ENCODE data around the gene RAB3D. TPM values are rescaled to one million over a fixed set of nuclear protein-coding genes. Genes with fewer than 3 reads are reported as not detected.
"Not testable (repeated sequence)": the region's sequence is repeated elsewhere in the genome, so short reads cannot be mapped to it uniquely, and the experiment has no call there.

RAB3D gene
- total and polyA plus RNA-seq, 12 donors: 2.6 to 23.9 (median 10.7) TPM

- 91 to 100% (median 95%) methylated on average over 1 to 17 of the region's 17 CpGs for WGBS, 4 donors
- H3K9me3 ChIP-seq (replicated peaks in 1 of 3): no peaks in the 10 kb centered on the region
- no peak overlapping the region for H3K27ac ChIP-seq
- no peak overlapping the region for H3K4me3 ChIP-seq
- intact Hi-C loops (cut with DNase I): no loop called here
- peaks cover 11 to 13% of the 10 kb centered on the region in 2 donors for H3K4me1 ChIP-seq (replicated peaks in 1 of 2)
- TF ChIP-seq CTCF (IDR thresholded peaks at IDR 0.05) (no peak), POLR2A (IDR thresholded peaks at IDR 0.05) (no peak)
- no peak for DNase-seq
- peaks cover 0 to 35% of the 10 kb centered on the region in 2 donors for H3K36me3 ChIP-seq (replicated peaks in 1 of 2)
- no peaks in the 10 kb centered on the region for H3K27me3 ChIP-seq
Measured at GRCh38 chr19:11335449-11336146, 3.9 kb downstream of the RAB3D start.

- H3K9me3 ChIP-seq (replicated peaks in 1 of 3); H3K27ac ChIP-seq; intact Hi-C loops (cut with DNase I); H3K4me3 ChIP-seq; H3K27me3 ChIP-seq; H3K4me1 ChIP-seq (replicated peaks in 1 of 2); DNase-seq: not testable (repeated sequence)
- 86 to 94% (median 89%) methylated on average over 9 of the region's 9 CpGs for WGBS, 4 donors
- peaks cover 0 to 38% of the 10 kb centered on the region in 2 donors for H3K36me3 ChIP-seq (replicated peaks in 1 of 2)
Measured at GRCh38 chr19:11333838-11334237, 5.6 kb downstream of the RAB3D start.

GRCh38 chr19:11332822-11333221 is 6.6 kb downstream of the RAB3D start:
- intact Hi-C loops (cut with DNase I): no loop called here
- no peaks in the 10 kb centered on the region for H3K9me3 ChIP-seq (replicated peaks in 1 of 3)
- H3K27ac ChIP-seq: no peak overlapping the region
- H3K27me3 ChIP-seq: no peaks in the 10 kb centered on the region
- H3K4me3 ChIP-seq: no peak overlapping the region
- no peak for TF ChIP-seq CTCF (IDR thresholded peaks at IDR 0.05)
- TF ChIP-seq POLR2A (IDR thresholded peaks at IDR 0.05): no peak
- H3K4me1 ChIP-seq (replicated peaks in 1 of 2): no peaks in the 10 kb centered on the region
- WGBS, 4 donors: 93 to 95% (median 94%) methylated on average over 5 of the region's 5 CpGs
- H3K36me3 ChIP-seq (replicated peaks in 1 of 2): peaks cover 0 to 38% of the 10 kb centered on the region in 2 donors
- DNase-seq: no peak

GRCh38 chr19:11331502-11331901 is 8.0 kb downstream of the RAB3D start:
- Histone ChIP-seq H3K36me3 (replicated peaks in 1 of 2) (peaks cover 0 to 44% of the 10 kb centered on the region in 2 donors), H3K27ac (no peak overlapping the region)

More at GRCh38 chr19:11331502-11331901, 8.0 kb downstream of the RAB3D start:
- no peaks in the 10 kb centered on the region for H3K27me3 ChIP-seq
- H3K4me3 ChIP-seq: no peak overlapping the region
- TF ChIP-seq POLR2A (IDR thresholded peaks at IDR 0.05) (no peak), CTCF (IDR thresholded peaks at IDR 0.05) (no peak)
- intact Hi-C loops (cut with DNase I): no loop called here
- H3K4me1 ChIP-seq (replicated peaks in 1 of 2): no peaks in the 10 kb centered on the region
- H3K9me3 ChIP-seq (replicated peaks in 1 of 3): no peaks in the 10 kb centered on the region
- 77 to 96% (median 86%) methylated on average over 4 of the region's 4 CpGs for WGBS, 4 donors
- DNase-seq: no peak

Measured in adrenal gland (tissue), 12 donors.